GM23338 (cell line): ENCODE data around the gene NEO1. TPM values are rescaled to one million over a fixed set of nuclear protein-coding genes. Genes with fewer than 3 reads are reported as not detected.

Experiments used
- ATAC-seq: fragments of 200-7000 bp; cut with Tn5 transposase; 3 replicates; pipeline ENCODE4 v1.9.1; 2020
- DNase-seq: peaks from one replicate; pipeline ENCODE4 v3.0.0-alpha.2; 2015; ENCODE audit warnings: low spot score
- H2AFZ ChIP-seq: fragments of 200-600 bp; sonication (generic); 2 replicates; pipeline ENCODE4 v1.8.0; 2016; ENCODE audit warnings: antibody characterized with exemption, mild to moderate bottlenecking, moderate library complexity
- H3F3A ChIP-seq: fragments of 200-600 bp; sonication (generic); replicated peaks from 2 replicates; pipeline ENCODE4 v1.8.0; 2017; ENCODE audit warnings: antibody characterized with exemption, mixed run types, low read depth
- H3K27ac ChIP-seq: fragments of 200-600 bp; sonication (generic); 2 replicates; pipeline ENCODE4 v1.6.1; 2016; ENCODE audit warnings: low read depth
- H3K27me3 ChIP-seq: fragments of 200-600 bp; sonication (generic); 2 replicates; pipeline ENCODE4 v1.8.0; 2016; ENCODE audit warnings: mild to moderate bottlenecking, mixed run types, moderate library complexity; ENCODE audit not compliant: insufficient read depth
- H3K36me3 ChIP-seq: fragments of 200-600 bp; sonication (generic); 2 replicates; pipeline ENCODE4 v1.8.0; 2016; ENCODE audit warnings: mild to moderate bottlenecking; ENCODE audit not compliant: insufficient read depth
- H3K4me1 ChIP-seq: fragments of 200-600 bp; sonication (generic); 2 replicates; pipeline ENCODE4 v1.8.0; 2016; ENCODE audit warnings: mild to moderate bottlenecking, moderate library complexity; ENCODE audit not compliant: insufficient read depth
- H3K4me2 ChIP-seq: fragments of 200-600 bp; sonication (generic); 2 replicates; pipeline ENCODE4 v1.7.1; 2017; ENCODE audit warnings: mixed run types
- H3K4me3 ChIP-seq: fragments of 200-600 bp; sonication (generic); 2 replicates; pipeline ENCODE4 v1.6.1; 2016; ENCODE audit warnings: mixed run types
- H3K79me2 ChIP-seq: fragments of 200-600 bp; sonication (generic); replicated peaks from 2 replicates; pipeline ENCODE4 v1.8.0; 2017; ENCODE audit warnings: mild to moderate bottlenecking; ENCODE audit not compliant: insufficient read depth
- H3K9me2 ChIP-seq: fragments of 200-600 bp; sonication (generic); 2 replicates; pipeline ENCODE4 v1.8.0; 2017; ENCODE audit not compliant: insufficient read depth
- H4K20me1 ChIP-seq: fragments of 200-600 bp; sonication (generic); replicated peaks from 2 replicates; pipeline ENCODE4 v1.8.0; 2017; ENCODE audit warnings: mild to moderate bottlenecking; ENCODE audit not compliant: insufficient read depth
- H3K27ac Mint-ChIP-seq: 2 replicates; pipeline ENCODE4 v1.8.0; 2020; ENCODE audit warnings: inconsistent platforms, mild to moderate bottlenecking, moderate library complexity, mixed read lengths
- H3K27me3 Mint-ChIP-seq: 3 replicates; pipeline ENCODE4 v1.8.0; 2022; ENCODE audit warnings: low read depth, mild to moderate bottlenecking, moderate library complexity, mixed read lengths, inconsistent platforms; ENCODE audit not compliant: insufficient read depth, poor library complexity
- H3K36me3 Mint-ChIP-seq: 3 replicates; pipeline ENCODE4 v1.8.0; 2021; ENCODE audit warnings: low read depth, mild to moderate bottlenecking, inconsistent platforms, moderate library complexity, mixed read lengths
- H3K4me1 Mint-ChIP-seq: 3 replicates; pipeline ENCODE4 v1.8.0; 2020; ENCODE audit warnings: mild to moderate bottlenecking, inconsistent platforms, mixed read lengths
- H3K4me3 Mint-ChIP-seq: 3 replicates; pipeline ENCODE4 v1.8.0; 2021; ENCODE audit warnings: moderate library complexity, mild to moderate bottlenecking, inconsistent platforms, mixed read lengths
- H3K9me3 Mint-ChIP-seq: 3 replicates; pipeline ENCODE4 v1.8.0; 2020; ENCODE audit warnings: moderate library complexity, mild to moderate bottlenecking, inconsistent platforms, mixed read lengths
- CREB1 ChIP-seq: fragments of 250-450 bp; sonication (Bioruptor Pico); IDR thresholded peaks from 2 replicates; pipeline ENCODE4 v1.5.0; 2020; ENCODE audit warnings: low read depth, mild to moderate bottlenecking, moderate library complexity
- EZH2 ChIP-seq: fragments of 200-600 bp; sonication (generic); IDR thresholded peaks from one replicate; pipeline ENCODE4 v1.8.0; 2017; ENCODE audit warnings: antibody characterized with exemption, mild to moderate bottlenecking, low read depth; ENCODE audit not compliant: unreplicated experiment
- EZH2phosphoT487 ChIP-seq: fragments of 200-600 bp; sonication (generic); IDR thresholded peaks from one replicate; pipeline ENCODE4 v1.8.1; 2018; ENCODE audit warnings: antibody characterized with exemption; ENCODE audit not compliant: unreplicated experiment
- JUNB ChIP-seq: IDR thresholded peaks from one replicate; pipeline ENCODE4 v1.6.1; 2016; ENCODE audit warnings: antibody characterized with exemption; ENCODE audit not compliant: unreplicated experiment
- NANOG ChIP-seq: IDR thresholded peaks from 2 replicates; pipeline ENCODE4 v1.6.1; 2016; ENCODE audit warnings: antibody characterized with exemption, borderline replicate concordance
- POLR2AphosphoS5 ChIP-seq: IDR thresholded peaks from 2 replicates; pipeline ENCODE4 v1.6.1; 2016; ENCODE audit warnings: antibody characterized with exemption, low read depth
- STAT1 ChIP-seq: IDR thresholded peaks from one replicate; pipeline ENCODE4 v1.6.1; 2016; ENCODE audit warnings: antibody characterized with exemption; ENCODE audit not compliant: unreplicated experiment
- ZNF114 ChIP-seq: fragments of 250-450 bp; sonication (Bioruptor Pico); IDR thresholded peaks from 2 replicates; pipeline ENCODE4 v1.5.0; 2020; ENCODE audit warnings: mild to moderate bottlenecking, moderate library complexity
- ZNF331 ChIP-seq: fragments of 250-450 bp; sonication (Bioruptor Pico); IDR thresholded peaks from 2 replicates; pipeline ENCODE4 v1.5.0; 2020; ENCODE audit warnings: low read depth, mild to moderate bottlenecking, moderate library complexity
- polyA plus RNA-seq: library from polyadenylated mRNA; unstranded; fragments of >200 nt; fragmentation: Nextera tagmentation; extraction: Ambion mirVana; gene quantifications from 2 replicates; pipeline ENCODE4 v1.2.1, GENCODE V29; 2016
- total RNA-seq: library from RNA; depleted of rRNA; stranded (reverse); fragments of >200 nt; shearing (Covaris generic); gene quantifications from 2 replicates; pipeline ENCODE4 v1.2.3, GENCODE V29; 2014
- TF ChIP-seq, protein P1 (sequence below): IDR thresholded peaks from one replicate; pipeline ENCODE4 v1.6.1; 2018; ENCODE audit warnings: antibody characterized with exemption; ENCODE audit not compliant: unreplicated experiment
- TF ChIP-seq, protein P2 (sequence below): fragments of 250-450 bp; sonication (Bioruptor Pico); IDR thresholded peaks from 2 replicates; pipeline ENCODE4 v1.5.0; 2020; ENCODE audit warnings: mild to moderate bottlenecking, moderate library complexity
- TF ChIP-seq, protein P3 (sequence below): IDR thresholded peaks from 2 replicates; pipeline ENCODE4 v1.6.1; 2016; ENCODE audit warnings: antibody characterized with exemption
- TF ChIP-seq, protein P4 (sequence below), 2 experiments: fragments of 200-600 bp in 1 of 2; sonication (generic) in 1 of 2; conservative IDR thresholded peaks; 2 replicates each; pipeline versions ENCODE4 v1.5.1 to v1.6.1; 2016 to 2017; ENCODE audit warnings: antibody characterized with exemption in 2 of 2, low read depth in 2 of 2, mild to moderate bottlenecking in 2 of 2, moderate library complexity in 1 of 2

NEO1 gene
- total and polyA plus RNA-seq, 2 experiments from 2014 or later = 8.4 to 45.8 TPM

GRCh38 chr15:73333001-73333400, 280.7 kb downstream of the NEO1 start:
- H3K27me3 ChIP-seq = no peaks in the 10 kb centered on the region
- no peak overlapping the region for H3K4me2 ChIP-seq
- H3K27ac Mint-ChIP-seq = no peak overlapping the region

More at GRCh38 chr15:73333001-73333400, 280.7 kb downstream of the NEO1 start:
- H3K4me3 Mint-ChIP-seq = no peak overlapping the region
- DNase-seq (no peak), ATAC-seq (no peak)
- Histone ChIP-seq H2AFZ (no peak overlapping the region), H3K4me3 (no peak overlapping the region), H3K79me2 (no peaks in the 10 kb centered on the region), H3K9me2 (no peaks in the 10 kb centered on the region), H3K27ac (no peak overlapping the region), H3K4me1 (peaks cover 3% of the 10 kb centered on the region), H3F3A (no peaks in the 10 kb centered on the region), H3K36me3 (no peaks in the 10 kb centered on the region), H4K20me1 (no peaks in the 10 kb centered on the region; the same call in 1 of the 2 replicates)
- peaks cover 5% of the 10 kb centered on the region for H3K27me3 Mint-ChIP-seq
- peaks cover 7% of the 10 kb centered on the region for H3K4me1 Mint-ChIP-seq
- TF ChIP-seq POLR2AphosphoS5 (no peak), JUNB (no peak), STAT1 (no peak), NANOG (no peak), ZNF114 (no peak), ZNF331 (CRISPR knock-in tag) (no peak), CREB1 (CRISPR knock-in tag) (no peak), EZH2 (no peak), EZH2phosphoT487 (no peak)
- TF ChIP-seq, protein P1, sequence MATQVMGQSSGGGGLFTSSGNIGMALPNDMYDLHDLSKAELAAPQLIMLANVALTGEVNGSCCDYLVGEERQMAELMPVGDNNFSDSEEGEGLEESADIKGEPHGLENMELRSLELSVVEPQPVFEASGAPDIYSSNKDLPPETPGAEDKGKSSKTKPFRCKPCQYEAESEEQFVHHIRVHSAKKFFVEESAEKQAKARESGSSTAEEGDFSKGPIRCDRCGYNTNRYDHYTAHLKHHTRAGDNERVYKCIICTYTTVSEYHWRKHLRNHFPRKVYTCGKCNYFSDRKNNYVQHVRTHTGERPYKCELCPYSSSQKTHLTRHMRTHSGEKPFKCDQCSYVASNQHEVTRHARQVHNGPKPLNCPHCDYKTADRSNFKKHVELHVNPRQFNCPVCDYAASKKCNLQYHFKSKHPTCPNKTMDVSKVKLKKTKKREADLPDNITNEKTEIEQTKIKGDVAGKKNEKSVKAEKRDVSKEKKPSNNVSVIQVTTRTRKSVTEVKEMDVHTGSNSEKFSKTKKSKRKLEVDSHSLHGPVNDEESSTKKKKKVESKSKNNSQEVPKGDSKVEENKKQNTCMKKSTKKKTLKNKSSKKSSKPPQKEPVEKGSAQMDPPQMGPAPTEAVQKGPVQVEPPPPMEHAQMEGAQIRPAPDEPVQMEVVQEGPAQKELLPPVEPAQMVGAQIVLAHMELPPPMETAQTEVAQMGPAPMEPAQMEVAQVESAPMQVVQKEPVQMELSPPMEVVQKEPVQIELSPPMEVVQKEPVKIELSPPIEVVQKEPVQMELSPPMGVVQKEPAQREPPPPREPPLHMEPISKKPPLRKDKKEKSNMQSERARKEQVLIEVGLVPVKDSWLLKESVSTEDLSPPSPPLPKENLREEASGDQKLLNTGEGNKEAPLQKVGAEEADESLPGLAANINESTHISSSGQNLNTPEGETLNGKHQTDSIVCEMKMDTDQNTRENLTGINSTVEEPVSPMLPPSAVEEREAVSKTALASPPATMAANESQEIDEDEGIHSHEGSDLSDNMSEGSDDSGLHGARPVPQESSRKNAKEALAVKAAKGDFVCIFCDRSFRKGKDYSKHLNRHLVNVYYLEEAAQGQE = no peak
- TF ChIP-seq, protein P2, sequence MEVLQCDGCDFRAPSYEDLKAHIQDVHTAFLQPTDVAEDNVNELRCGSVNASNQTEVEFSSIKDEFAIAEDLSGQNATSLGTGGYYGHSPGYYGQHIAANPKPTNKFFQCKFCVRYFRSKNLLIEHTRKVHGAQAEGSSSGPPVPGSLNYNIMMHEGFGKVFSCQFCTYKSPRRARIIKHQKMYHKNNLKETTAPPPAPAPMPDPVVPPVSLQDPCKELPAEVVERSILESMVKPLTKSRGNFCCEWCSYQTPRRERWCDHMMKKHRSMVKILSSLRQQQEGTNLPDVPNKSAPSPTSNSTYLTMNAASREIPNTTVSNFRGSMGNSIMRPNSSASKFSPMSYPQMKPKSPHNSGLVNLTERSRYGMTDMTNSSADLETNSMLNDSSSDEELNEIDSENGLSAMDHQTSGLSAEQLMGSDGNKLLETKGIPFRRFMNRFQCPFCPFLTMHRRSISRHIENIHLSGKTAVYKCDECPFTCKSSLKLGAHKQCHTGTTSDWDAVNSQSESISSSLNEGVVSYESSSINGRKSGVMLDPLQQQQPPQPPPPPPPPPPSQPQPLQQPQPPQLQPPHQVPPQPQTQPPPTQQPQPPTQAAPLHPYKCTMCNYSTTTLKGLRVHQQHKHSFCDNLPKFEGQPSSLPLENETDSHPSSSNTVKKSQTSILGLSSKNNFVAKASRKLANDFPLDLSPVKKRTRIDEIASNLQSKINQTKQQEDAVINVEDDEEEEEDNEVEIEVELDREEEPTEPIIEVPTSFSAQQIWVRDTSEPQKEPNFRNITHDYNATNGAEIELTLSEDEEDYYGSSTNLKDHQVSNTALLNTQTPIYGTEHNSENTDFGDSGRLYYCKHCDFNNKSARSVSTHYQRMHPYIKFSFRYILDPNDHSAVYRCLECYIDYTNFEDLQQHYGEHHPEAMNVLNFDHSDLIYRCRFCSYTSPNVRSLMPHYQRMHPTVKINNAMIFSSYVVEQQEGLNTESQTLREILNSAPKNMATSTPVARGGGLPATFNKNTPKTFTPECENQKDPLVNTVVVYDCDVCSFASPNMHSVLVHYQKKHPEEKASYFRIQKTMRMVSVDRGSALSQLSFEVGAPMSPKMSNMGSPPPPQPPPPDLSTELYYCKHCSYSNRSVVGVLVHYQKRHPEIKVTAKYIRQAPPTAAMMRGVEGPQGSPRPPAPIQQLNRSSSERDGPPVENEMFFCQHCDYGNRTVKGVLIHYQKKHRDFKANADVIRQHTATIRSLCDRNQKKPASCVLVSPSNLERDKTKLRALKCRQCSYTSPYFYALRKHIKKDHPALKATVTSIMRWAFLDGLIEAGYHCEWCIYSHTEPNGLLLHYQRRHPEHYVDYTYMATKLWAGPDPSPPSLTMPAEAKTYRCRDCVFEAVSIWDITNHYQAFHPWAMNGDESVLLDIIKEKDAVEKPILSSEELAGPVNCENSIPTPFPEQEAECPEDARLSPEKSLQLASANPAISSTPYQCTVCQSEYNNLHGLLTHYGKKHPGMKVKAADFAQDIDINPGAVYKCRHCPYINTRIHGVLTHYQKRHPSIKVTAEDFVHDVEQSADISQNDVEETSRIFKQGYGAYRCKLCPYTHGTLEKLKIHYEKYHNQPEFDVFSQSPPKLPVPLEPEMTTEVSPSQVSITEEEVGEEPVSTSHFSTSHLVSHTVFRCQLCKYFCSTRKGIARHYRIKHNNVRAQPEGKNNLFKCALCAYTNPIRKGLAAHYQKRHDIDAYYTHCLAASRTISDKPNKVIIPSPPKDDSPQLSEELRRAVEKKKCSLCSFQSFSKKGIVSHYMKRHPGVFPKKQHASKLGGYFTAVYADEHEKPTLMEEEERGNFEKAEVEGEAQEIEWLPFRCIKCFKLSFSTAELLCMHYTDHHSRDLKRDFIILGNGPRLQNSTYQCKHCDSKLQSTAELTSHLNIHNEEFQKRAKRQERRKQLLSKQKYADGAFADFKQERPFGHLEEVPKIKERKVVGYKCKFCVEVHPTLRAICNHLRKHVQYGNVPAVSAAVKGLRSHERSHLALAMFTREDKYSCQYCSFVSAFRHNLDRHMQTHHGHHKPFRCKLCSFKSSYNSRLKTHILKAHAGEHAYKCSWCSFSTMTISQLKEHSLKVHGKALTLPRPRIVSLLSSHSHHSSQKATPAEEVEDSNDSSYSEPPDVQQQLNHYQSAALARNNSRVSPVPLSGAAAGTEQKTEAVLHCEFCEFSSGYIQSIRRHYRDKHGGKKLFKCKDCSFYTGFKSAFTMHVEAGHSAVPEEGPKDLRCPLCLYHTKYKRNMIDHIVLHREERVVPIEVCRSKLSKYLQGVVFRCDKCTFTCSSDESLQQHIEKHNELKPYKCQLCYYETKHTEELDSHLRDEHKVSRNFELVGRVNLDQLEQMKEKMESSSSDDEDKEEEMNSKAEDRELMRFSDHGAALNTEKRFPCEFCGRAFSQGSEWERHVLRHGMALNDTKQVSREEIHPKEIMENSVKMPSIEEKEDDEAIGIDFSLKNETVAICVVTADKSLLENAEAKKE = no peak
- TF ChIP-seq, protein P3, sequence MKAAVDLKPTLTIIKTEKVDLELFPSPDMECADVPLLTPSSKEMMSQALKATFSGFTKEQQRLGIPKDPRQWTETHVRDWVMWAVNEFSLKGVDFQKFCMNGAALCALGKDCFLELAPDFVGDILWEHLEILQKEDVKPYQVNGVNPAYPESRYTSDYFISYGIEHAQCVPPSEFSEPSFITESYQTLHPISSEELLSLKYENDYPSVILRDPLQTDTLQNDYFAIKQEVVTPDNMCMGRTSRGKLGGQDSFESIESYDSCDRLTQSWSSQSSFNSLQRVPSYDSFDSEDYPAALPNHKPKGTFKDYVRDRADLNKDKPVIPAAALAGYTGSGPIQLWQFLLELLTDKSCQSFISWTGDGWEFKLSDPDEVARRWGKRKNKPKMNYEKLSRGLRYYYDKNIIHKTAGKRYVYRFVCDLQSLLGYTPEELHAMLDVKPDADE = no peak
- TF ChIP-seq, protein P4, sequence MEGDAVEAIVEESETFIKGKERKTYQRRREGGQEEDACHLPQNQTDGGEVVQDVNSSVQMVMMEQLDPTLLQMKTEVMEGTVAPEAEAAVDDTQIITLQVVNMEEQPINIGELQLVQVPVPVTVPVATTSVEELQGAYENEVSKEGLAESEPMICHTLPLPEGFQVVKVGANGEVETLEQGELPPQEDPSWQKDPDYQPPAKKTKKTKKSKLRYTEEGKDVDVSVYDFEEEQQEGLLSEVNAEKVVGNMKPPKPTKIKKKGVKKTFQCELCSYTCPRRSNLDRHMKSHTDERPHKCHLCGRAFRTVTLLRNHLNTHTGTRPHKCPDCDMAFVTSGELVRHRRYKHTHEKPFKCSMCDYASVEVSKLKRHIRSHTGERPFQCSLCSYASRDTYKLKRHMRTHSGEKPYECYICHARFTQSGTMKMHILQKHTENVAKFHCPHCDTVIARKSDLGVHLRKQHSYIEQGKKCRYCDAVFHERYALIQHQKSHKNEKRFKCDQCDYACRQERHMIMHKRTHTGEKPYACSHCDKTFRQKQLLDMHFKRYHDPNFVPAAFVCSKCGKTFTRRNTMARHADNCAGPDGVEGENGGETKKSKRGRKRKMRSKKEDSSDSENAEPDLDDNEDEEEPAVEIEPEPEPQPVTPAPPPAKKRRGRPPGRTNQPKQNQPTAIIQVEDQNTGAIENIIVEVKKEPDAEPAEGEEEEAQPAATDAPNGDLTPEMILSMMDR (conservative IDR thresholded peaks at IDR 0.05; ENCODE audit: low read depth in 2 of 2) = no peak
- peaks cover 12% of the 10 kb centered on the region for H3K36me3 Mint-ChIP-seq
- H3K9me3 Mint-ChIP-seq = no peaks in the 10 kb centered on the region; the same call in 2 of the 3 replicates
